ENCODE measurements around the gene FAM180B.
"Not testable (repeated sequence)": the region's sequence is repeated elsewhere in the genome, so short reads cannot be mapped to it uniquely, and the experiment has no call there.

GRCh38 chr11:47636331-47636730 lies 49.9 kb downstream of the FAM180B start:
- not testable (repeated sequence) for TF ChIP-seq CTCF (CRISPR knock-in tag; IDR thresholded peaks at IDR 0.05); ATF6 (CRISPR knock-in tag; conservative IDR thresholded peaks at IDR 0.05); TAF1 (CRISPR knock-in tag; IDR thresholded peaks at IDR 0.05); MXD1 (CRISPR knock-in tag; IDR thresholded peaks at IDR 0.05); ZBTB49 (CRISPR knock-in tag; IDR thresholded peaks at IDR 0.05; ENCODE audit: borderline replicate concordance); POLR2A (IDR thresholded peaks at IDR 0.05; ENCODE audit: insufficient read depth in 1 of 2, low read depth in 2 of 2, low read length in 2 of 2); NFIC (IDR thresholded peaks at IDR 0.05; ENCODE audit: low read length); SETDB1 (CRISPR knock-in tag; IDR thresholded peaks at IDR 0.05; ENCODE audit: borderline replicate concordance); ZNF407 (CRISPR knock-in tag; IDR thresholded peaks at IDR 0.05; ENCODE audit: not compliant biosample characterization); E2F5 (CRISPR knock-in tag; conservative IDR thresholded peaks at IDR 0.05); ZNF34 (CRISPR knock-in tag; IDR thresholded peaks at IDR 0.05; ENCODE audit: borderline replicate concordance); FOXA1 (IDR thresholded peaks at IDR 0.05); FOXA1 (CRISPR knock-in tag; IDR thresholded peaks at IDR 0.05); CREM (IDR thresholded peaks at IDR 0.05); CREM (CRISPR knock-in tag; IDR thresholded peaks at IDR 0.05); NFRKB (IDR thresholded peaks at IDR 0.05)
